Activated T-cell treated with anti-CD3 and anti-CD28 coated beads for 4 hours (primary cell): ENCODE data around the gene ELAVL1.
"Not testable (repeated sequence)": the region's sequence is repeated elsewhere in the genome, so short reads cannot be mapped to it uniquely, and the experiment has no call there.

Experiments used
- DNase-seq: peaks from one replicate; pipeline ENCODE4 v3.0.0-alpha.2; 2020

Gene ELAVL1

DNA sequence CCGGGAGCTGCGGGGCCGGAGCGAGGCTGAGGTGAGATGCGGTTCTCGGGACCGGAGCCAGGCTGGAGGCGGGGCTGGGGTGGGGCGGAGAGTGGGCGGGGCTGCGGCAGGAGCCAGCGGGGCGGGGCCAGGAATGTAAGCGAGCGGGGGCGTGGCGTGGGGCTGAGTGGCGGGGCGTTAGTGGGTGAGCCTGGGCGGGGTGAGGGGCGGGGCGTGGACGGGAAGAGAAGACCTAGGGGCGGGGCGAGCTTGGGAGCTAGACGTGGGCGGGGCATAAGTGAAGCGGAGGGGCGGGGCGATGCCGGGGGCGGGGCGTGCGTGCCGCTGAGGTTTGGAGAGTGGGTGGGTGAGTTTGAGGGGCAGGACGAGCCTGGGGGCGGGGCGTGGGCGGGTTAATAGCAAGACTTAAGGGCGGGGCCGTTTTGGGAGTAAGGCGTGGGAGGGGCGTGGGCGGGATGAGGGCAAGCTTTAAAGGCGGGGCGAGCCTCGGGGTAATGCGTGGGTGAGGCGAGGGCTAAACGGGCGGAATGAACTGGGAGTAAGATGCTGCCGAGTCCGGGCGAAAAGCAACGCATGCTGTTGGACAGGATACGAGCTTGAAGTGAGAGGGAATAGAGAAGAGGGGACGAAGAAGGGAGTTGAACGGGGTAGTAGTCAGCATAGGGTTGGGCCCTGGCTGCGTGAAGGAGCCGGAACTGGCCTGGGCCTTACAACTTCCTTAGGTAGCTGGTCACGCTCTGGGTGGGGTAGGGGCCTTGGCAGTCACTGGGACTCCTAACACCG is 84.7 kb downstream of the ELAVL1 start:
- DNase-seq, result peak; percentile 100

DNA sequence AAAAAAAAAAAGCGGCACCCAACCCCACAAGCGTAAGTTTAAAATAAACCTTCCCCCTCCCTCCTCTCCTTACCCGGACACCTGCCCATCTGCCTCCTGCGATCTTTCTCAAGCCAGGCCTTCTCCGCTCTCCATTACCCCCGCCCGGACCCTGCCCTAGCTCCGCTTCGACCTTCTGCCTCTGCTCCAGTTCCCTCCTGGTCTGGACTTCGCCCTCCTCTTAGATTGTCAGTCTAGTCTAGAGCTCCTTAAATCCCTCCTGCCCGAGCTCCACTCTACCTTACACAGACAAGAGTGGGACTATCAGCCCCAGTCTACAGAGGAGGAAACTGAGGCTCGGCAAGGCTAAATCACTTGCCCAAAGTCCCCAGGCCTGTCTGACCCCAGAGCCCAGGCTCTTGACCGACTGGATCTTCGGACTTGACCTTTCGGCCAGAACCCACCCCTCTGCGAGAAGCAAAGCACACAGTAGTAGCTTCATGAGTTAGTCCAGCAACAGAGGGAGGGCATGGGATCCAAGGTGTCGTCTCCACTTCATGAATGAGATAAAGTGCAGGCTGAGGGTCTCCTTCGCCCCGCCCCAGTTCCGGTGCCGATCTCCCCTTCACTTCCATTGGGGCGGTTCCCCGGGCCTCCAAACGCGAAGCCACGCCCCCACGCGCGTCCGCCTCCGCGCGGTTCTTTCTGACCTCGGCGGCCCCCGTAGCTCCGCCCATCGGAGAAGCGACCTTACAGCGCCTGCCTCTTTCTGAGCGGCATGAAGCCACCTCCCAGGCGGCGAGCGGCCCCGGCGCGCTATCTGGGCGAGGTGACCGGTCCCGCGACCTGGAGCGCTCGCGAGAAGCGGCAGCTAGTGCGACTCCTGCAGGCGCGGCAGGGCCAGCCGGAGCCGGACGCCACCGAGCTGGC is 85.6 kb downstream of the ELAVL1 start, which contains the start of gene SNAPC2:
TSS of gene SNAPC2 (plus strand) at position 729 of the 909 bp plus-strand sequence. CDS start at position 758, 29 bp downstream.
- DNase-seq, result peak; percentile 93

GRCh38 chr19:7918615-7919421 is 86.6 kb downstream of the ELAVL1 start:
- DNase-seq, result no peak

DNA sequence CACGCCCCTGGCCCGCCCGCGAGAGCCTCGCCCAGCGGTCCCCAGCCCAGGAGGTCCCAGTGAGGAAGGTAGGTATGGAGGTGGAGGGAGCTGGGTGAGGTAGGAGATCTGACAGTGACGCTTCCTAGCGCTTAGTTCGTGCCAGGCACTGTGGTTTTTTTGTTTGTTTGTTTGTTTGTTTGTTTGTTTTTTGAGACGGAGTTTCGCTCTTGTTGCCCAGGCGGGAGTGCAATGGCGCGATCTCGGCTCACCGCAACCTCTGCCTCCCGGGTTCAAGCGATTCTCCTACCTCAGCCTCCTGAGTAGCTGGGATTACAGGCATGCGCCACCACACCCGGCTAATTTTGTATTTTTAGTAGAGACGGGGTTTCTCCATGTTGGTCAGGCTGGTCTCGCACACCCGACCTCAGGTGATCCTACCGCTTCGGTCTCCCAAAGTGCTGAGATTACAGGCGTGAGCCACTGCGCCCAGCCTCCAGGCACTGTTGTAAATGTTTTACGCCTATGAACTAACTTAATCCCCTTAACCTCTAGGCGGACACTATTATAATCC is 87.3 kb downstream of the ELAVL1 start:
- DNase-seq, result not testable (repeated sequence)

- DNase-seq, result peak; percentile 47
These were observed 88.0 kb downstream of the ELAVL1 start for GRCh38 chr19:7917267-7918061.

GRCh38 chr19:7916955-7917266 is 88.5 kb downstream of the ELAVL1 start:
- DNase-seq, result no peak

GRCh38 chr19:7916103-7916954 is 89.1 kb downstream of the ELAVL1 start:
- DNase-seq, result no peak

GRCh38 chr19:7915250-7916102 is 90.0 kb downstream of the ELAVL1 start:
- no peak for DNase-seq

DNA sequence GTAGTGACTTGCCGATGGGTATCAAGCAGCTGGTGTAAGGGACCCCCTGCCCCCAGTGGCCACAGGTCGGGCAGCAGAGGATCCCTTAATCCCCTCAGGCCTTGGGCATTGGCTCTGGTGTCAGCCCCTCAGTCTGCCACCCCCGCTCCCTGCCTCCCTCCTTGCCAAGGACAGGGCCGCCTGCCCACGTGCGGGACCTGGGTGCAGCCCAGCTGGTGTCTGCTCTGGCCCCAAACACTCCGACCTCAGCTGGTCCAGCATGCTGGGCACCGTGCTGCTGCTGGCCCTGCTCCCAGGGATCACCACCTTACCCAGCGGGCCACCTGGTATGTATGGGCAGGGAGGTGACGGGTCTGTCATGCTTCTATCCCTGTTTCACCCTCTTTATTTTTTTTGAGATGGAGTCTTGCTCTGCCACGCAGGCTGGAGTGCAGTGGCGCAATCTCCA is 90.8 kb downstream of the ELAVL1 start, which contains the start of gene TGFBR3L:
TSS of gene TGFBR3L (plus strand) at position 233 of the 448 bp plus-strand sequence.
- no peak for DNase-seq

DNA sequence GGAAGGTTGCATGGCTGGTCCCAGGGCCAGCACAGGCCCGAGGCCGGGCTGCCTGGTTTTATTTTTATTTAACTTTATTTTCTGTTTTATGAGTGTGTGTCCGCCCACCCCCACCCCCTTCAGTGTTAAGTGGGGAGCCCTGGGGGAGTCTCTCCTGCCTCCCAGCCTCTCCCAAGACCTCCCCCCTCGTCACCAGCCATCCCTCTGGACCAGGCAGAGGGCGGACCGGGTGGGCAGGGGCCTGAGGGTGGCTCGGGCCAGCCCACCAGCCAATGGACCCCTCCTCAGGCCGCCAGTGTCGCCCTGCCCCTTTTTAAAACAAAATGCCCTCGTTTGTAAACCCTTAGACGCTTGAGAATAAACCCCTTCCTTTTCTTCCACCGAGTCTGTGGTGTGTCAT is 91.3 kb downstream of the ELAVL1 start:
- DNase-seq, result no peak

DNA sequence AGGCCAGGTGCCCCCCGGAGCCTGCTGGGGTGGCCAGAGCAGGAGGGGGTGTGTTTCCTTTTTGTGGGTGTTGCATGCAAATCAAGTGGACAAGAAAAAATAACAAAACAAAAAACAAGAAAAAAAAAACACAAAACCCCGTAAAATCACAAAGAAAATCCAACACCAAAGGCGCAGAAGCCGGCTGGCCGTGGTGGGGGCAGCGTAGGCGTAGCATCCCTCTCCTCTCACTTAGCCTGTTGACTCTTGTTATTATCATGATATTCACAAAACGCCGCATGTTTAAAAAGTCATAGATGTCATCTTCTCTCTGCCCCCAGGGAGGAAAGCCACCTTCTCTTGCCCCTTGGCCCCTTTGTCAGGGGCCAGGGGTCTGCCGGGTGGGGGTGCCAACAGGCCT is 91.8 kb downstream of the ELAVL1 start:
- no peak for DNase-seq

GRCh38 chr19:7912697-7913564 is 92.5 kb downstream of the ELAVL1 start:
- no peak for DNase-seq

- no peak for DNase-seq
These were observed 93.2 kb downstream of the ELAVL1 start for GRCh38 chr19:7912144-7912696.

GRCh38 chr19:7911508-7912143 is 93.8 kb downstream of the ELAVL1 start:
- DNase-seq, result no peak

- DNase-seq, result no peak
These were observed 94.9 kb downstream of the ELAVL1 start for GRCh38 chr19:7910321-7911161.

GRCh38 chr19:7909471-7910067 is 95.9 kb downstream of the ELAVL1 start:
- no peak for DNase-seq
